Mucosa of rectum (tissue), 2 donors: Measurements from ENCODE around the gene CD72.
A peak's percentile ranks its signal among the peaks of the same experiment; 100 is the strongest.
"Not testable (repeated sequence)": the region's sequence is repeated elsewhere in the genome, so short reads cannot be mapped to it uniquely, and the experiment has no call there.

Experiments
- H3K27ac ChIP-seq, 2 donors: one replicate each; pipeline ENCODE4 v1.7.0; 2013; ENCODE audit warnings: inconsistent platforms in 2 of 2, low read depth in 2 of 2, low read length in 2 of 2
- H3K27me3 ChIP-seq, 2 donors: one replicate each; pipeline ENCODE4 v1.7.0; 2013; ENCODE audit warnings: low read length in 2 of 2; ENCODE audit not compliant: control insufficient read depth in 2 of 2, insufficient read depth in 2 of 2
- H3K36me3 ChIP-seq, 2 donors: one replicate each; pipeline ENCODE4 v1.7.0; 2013; ENCODE audit warnings: low read length in 2 of 2; ENCODE audit not compliant: control insufficient read depth in 2 of 2, insufficient read depth in 2 of 2
- H3K4me1 ChIP-seq, 2 donors: one replicate each; pipeline ENCODE4 v1.7.0; 2013; ENCODE audit warnings: low read length in 2 of 2, mild to moderate bottlenecking in 1 of 2; ENCODE audit not compliant: control insufficient read depth in 2 of 2, insufficient read depth in 2 of 2
- H3K4me3 ChIP-seq, 2 donors: one replicate each; pipeline ENCODE4 v1.7.0; 2013; ENCODE audit warnings: low read length in 2 of 2
- H3K9ac ChIP-seq, 2 donors: one replicate each; pipeline ENCODE4 v1.7.0; 2013; ENCODE audit warnings: low read length in 2 of 2, low read depth in 1 of 2, mild to moderate bottlenecking in 1 of 2
- H3K9me3 ChIP-seq, 2 donors: one replicate each; pipeline ENCODE4 v1.7.0; 2013; ENCODE audit warnings: low read length in 2 of 2; ENCODE audit not compliant: control insufficient read depth in 2 of 2
- donor health status: healthy.
- donor health status: Normal muscosa, but diverticular disease.

The CD72 gene

GRCh38 chr9:35618854-35619799, 914 bp upstream of the CD72 start:
- Histone ChIP-seq H3K27ac (peak overlapping the region in 1 of 2 donors; percentile 58), H3K9me3 (no peaks in the 10 kb centered on the region), H3K4me3 (no peak overlapping the region), H3K27me3 (no peaks in the 10 kb centered on the region), H3K9ac (no peak overlapping the region), H3K4me1 (peaks cover 5 to 10% of the 10 kb centered on the region in 2 donors), H3K36me3 (no peaks in the 10 kb centered on the region)

DNA sequence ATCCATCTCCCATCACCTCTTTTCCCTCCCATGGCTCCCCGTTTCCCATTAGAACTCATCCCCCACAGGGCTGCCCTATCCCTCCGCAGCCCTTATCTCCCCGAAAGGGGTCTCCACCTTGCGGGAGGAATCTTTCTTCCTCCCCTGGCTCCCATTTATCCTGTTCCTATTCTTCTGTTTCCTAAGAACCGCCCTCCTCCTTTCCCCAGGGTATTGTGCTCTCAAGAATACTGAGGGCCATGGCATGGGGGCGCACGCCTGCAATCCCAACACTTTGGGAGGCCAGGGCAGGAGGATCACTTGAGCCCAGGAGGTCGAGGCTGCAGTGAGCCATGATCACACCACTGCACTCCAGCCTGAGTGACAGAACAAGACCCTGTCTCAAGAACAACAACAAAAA, 665 bp downstream of the CD72 start:
- H3K27me3 ChIP-seq: no peaks in the 10 kb centered on the region
- H3K27ac ChIP-seq: peak overlapping the region in 1 of 2 donors; percentile 58
- H3K4me3 ChIP-seq: peak overlapping the region; percentile 58 to 63
- H3K36me3 ChIP-seq: no peaks in the 10 kb centered on the region
- peak overlapping the region in 1 of 2 donors; percentile 14 for H3K9ac ChIP-seq
- H3K9me3 ChIP-seq: no peaks in the 10 kb centered on the region
- peaks cover 5 to 10% of the 10 kb centered on the region in 2 donors for H3K4me1 ChIP-seq

- H3K27ac ChIP-seq: peak overlapping the region in 1 of 2 donors; percentile 58
- H3K36me3 ChIP-seq: no peaks in the 10 kb centered on the region
- H3K27me3 ChIP-seq: no peaks in the 10 kb centered on the region
- H3K4me1 ChIP-seq: peaks cover 5 to 10% of the 10 kb centered on the region in 2 donors
- H3K4me3 ChIP-seq: peak overlapping the region; percentile 58 to 63
- no peaks in the 10 kb centered on the region for H3K9me3 ChIP-seq
- peak overlapping the region; percentile 14 to 57 for H3K9ac ChIP-seq
These were observed 1.3 kb downstream of the CD72 start for GRCh38 chr9:35616681-35617459.

GRCh38 chr9:35615981-35616680, 2.1 kb downstream of the CD72 start:
- Histone ChIP-seq H3K4me3 (peak overlapping the region in 1 of 2 donors; percentile 58), H3K9me3 (no peaks in the 10 kb centered on the region), H3K9ac (no peak overlapping the region), H3K27me3 (no peaks in the 10 kb centered on the region), H3K36me3 (no peaks in the 10 kb centered on the region), H3K4me1 (peaks cover 5 to 10% of the 10 kb centered on the region in 2 donors), H3K27ac (no peak overlapping the region)

DNA sequence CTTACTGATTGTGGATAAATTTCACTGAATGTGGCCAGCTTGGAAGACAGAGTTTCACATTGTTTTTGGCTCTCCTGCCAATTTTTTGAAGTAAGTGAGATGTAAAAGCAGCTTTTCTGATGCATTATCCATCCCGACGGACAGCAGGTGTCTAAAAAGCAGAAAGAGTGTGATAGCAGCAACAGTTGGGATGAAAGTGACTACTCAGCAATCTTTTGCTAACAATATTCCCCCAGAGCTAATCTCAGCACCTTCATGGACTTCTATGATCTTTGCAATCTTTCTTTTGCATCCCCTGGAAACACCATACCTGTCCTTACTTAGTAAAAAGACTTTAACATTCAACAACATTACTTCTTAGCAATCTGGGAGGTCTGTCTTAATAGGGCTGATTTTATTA, 5.4 kb downstream of the CD72 start:
- Histone ChIP-seq H3K4me1 (peaks cover 3 to 5% of the 10 kb centered on the region in 2 donors), H3K9me3 (no peaks in the 10 kb centered on the region), H3K4me3 (no peak overlapping the region), H3K27me3 (no peaks in the 10 kb centered on the region), H3K27ac (no peak overlapping the region), H3K9ac (no peak overlapping the region), H3K36me3 (peaks cover 8 to 13% of the 10 kb centered on the region in 2 donors)

- not testable (repeated sequence) for H3K27me3 ChIP-seq, H3K27ac ChIP-seq, H3K4me3 ChIP-seq, H3K9me3 ChIP-seq, H3K9ac ChIP-seq, H3K4me1 ChIP-seq
- H3K36me3 ChIP-seq: peaks cover 9 to 20% of the 10 kb centered on the region in 2 donors
These were observed 6.1 kb downstream of the CD72 start for GRCh38 chr9:35612066-35612465.

- Histone ChIP-seq H3K27ac (no peak overlapping the region), H3K9ac (no peak overlapping the region), H3K4me3 (no peak overlapping the region)
These were observed 6.9 kb downstream of the CD72 start for GRCh38 chr9:35611230-35611797.

DNA sequence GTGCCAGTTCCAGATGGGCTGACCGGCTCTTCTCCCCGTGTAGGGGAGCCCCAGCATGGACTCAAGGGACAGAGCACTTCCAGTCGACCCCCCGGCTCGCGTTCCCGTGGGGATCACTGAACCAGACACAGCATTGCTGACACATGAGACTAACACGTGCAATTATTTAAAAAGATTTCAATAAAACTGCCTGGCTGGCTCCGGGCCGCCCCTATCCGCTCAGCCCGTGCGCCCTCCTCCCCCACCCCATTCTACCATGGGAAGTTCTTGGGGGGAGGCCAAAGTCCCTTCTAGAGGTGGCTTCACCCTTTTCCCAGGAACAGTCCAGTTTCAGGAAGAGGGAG, 8.4 kb downstream of the CD72 start:
- no peak overlapping the region for H3K27ac ChIP-seq
- H3K4me3 ChIP-seq: no peak overlapping the region
- H3K9me3 ChIP-seq: no peaks in the 10 kb centered on the region
- H3K9ac ChIP-seq: no peak overlapping the region
- peaks cover 9 to 24% of the 10 kb centered on the region in 2 donors for H3K36me3 ChIP-seq
- no peaks in the 10 kb centered on the region for H3K27me3 ChIP-seq
- peaks cover 10 to 15% of the 10 kb centered on the region in 2 donors for H3K4me1 ChIP-seq

More at GRCh38 chr9:35611230-35611797, 6.9 kb downstream of the CD72 start:
- H3K9me3 ChIP-seq: no peaks in the 10 kb centered on the region
- peaks cover 9 to 24% of the 10 kb centered on the region in 2 donors for H3K36me3 ChIP-seq
- no peaks in the 10 kb centered on the region for H3K27me3 ChIP-seq
- H3K4me1 ChIP-seq: peaks cover 3 to 9% of the 10 kb centered on the region in 2 donors

GRCh38 chr9:35609001-35609819, 9.0 kb downstream of the CD72 start:
- Histone ChIP-seq H3K9me3 (no peaks in the 10 kb centered on the region), H3K4me3 (no peak overlapping the region), H3K36me3 (peaks cover 9 to 24% of the 10 kb centered on the region in 2 donors)

More at GRCh38 chr9:35609001-35609819, 9.0 kb downstream of the CD72 start:
- H3K4me1 ChIP-seq: peaks cover 13 to 17% of the 10 kb centered on the region in 2 donors
- H3K9ac ChIP-seq: no peak overlapping the region
- no peaks in the 10 kb centered on the region for H3K27me3 ChIP-seq
- no peak overlapping the region for H3K27ac ChIP-seq
